HUES48 (cell line): ENCODE data around the gene HS3ST3B1.

Experiments used
- H3K27ac ChIP-seq: one replicate; pipeline ENCODE4 v1.7.0; 2013; ENCODE audit warnings: low read depth, low read length, inconsistent platforms
- H3K27me3 ChIP-seq: 2 replicates; pipeline ENCODE4 v1.6.1; 2013; ENCODE audit warnings: mild to moderate bottlenecking, low read length; ENCODE audit not compliant: control insufficient read depth, insufficient read depth
- H3K36me3 ChIP-seq: 2 replicates; pipeline ENCODE4 v1.6.1; 2013; ENCODE audit warnings: low read length; ENCODE audit not compliant: control insufficient read depth, insufficient read depth
- H3K4me1 ChIP-seq: 2 replicates; pipeline ENCODE4 v1.6.1; 2013; ENCODE audit warnings: mild to moderate bottlenecking, low read length; ENCODE audit not compliant: control insufficient read depth, insufficient read depth
- H3K4me3 ChIP-seq: 2 replicates; pipeline ENCODE4 v1.5.1; 2013; ENCODE audit warnings: mild to moderate bottlenecking, low read depth, low read length
- H3K9ac ChIP-seq: 2 replicates; pipeline ENCODE4 v1.6.1; 2013; ENCODE audit warnings: mild to moderate bottlenecking, low read depth, low read length, moderate library complexity
- H3K9me3 ChIP-seq: 2 replicates; pipeline ENCODE4 v1.6.1; 2013; ENCODE audit warnings: low read length; ENCODE audit not compliant: control insufficient read depth, insufficient read depth

Gene HS3ST3B1

GRCh38 chr17:14304222-14304772, 3.4 kb downstream of the HS3ST3B1 start:
- Histone ChIP-seq H3K27ac (no peak overlapping the region), H3K4me3 (peak overlapping the region; percentile 77), H3K27me3 (peaks cover 61% of the 10 kb centered on the region), H3K9ac (no peak overlapping the region), H3K36me3 (no peaks in the 10 kb centered on the region), H3K4me1 (peaks cover 59% of the 10 kb centered on the region), H3K9me3 (no peaks in the 10 kb centered on the region)

GRCh38 chr17:14304773-14305517, 4.1 kb downstream of the HS3ST3B1 start:
- no peaks in the 10 kb centered on the region for H3K9me3 ChIP-seq
- H3K4me1 ChIP-seq: peaks cover 57% of the 10 kb centered on the region
- no peak overlapping the region for H3K9ac ChIP-seq
- H3K36me3 ChIP-seq: no peaks in the 10 kb centered on the region
- H3K27ac ChIP-seq: no peak overlapping the region
- peak overlapping the region; percentile 77 for H3K4me3 ChIP-seq
- H3K27me3 ChIP-seq: peaks cover 55% of the 10 kb centered on the region

DNA sequence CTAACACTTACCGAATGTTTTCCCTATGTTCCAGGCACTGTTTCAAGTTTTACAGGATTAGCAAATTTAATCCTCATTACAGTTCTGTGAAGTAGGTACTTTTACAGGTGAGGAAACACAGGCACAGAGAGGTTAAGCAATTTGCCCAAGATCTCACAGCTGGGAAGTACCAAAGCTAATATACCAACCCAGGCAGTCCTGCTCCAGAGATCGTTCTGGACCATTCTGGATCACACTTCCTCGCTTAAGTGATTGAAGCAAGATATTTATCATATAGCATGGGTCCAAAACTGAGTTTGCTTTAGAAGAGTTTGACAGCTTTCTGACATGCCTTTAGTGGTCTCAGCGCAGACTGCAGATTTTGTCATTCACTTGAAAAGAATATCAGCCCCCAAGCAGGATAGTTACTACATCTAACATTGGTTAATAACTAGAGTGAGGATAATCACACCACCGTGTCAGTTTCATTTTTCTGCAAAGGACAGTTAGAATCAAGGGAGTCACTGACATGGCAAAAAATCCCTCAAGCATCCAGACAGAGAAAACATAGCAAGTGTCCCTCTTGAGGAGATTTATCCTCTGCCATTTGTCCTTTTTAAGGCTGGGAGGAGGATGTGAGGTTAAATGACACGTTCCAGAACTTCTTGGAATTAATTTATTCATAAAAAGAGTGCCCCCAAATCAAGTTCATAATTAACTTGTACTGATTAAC, 5.1 kb downstream of the HS3ST3B1 start:
- H3K27ac ChIP-seq: no peak overlapping the region
- peaks cover 48% of the 10 kb centered on the region for H3K27me3 ChIP-seq
- no peaks in the 10 kb centered on the region for H3K9me3 ChIP-seq
- peaks cover 65% of the 10 kb centered on the region for H3K4me1 ChIP-seq
- H3K36me3 ChIP-seq: no peaks in the 10 kb centered on the region
- H3K9ac ChIP-seq: no peak overlapping the region
- H3K4me3 ChIP-seq: no peak overlapping the region

DNA sequence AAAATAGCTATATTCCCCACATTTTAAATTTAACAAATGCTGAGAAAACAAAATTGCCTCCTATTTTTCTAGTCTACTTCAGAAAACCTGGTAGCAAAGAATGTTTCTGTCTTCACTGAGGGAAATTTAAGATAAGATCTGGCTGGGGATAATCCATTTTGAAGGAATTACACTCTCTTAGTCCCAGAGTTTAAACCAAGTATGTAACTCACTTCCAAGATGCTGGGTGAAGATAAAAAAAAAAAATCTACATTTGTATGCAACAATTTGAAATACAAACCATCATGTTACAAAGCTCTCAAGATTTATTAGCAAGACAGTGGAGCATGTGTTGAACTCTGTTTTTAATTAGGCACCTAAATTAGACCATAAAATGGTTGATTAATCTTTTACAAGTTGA, 5.7 kb downstream of the HS3ST3B1 start:
- Histone ChIP-seq H3K4me3 (no peak overlapping the region), H3K27me3 (peaks cover 47% of the 10 kb centered on the region), H3K4me1 (peaks cover 70% of the 10 kb centered on the region), H3K36me3 (no peaks in the 10 kb centered on the region), H3K9me3 (no peaks in the 10 kb centered on the region), H3K9ac (no peak overlapping the region), H3K27ac (no peak overlapping the region)

- Histone ChIP-seq H3K9me3 (no peaks in the 10 kb centered on the region), H3K36me3 (no peaks in the 10 kb centered on the region), H3K27me3 (peaks cover 37% of the 10 kb centered on the region), H3K27ac (no peak overlapping the region), H3K4me3 (peak overlapping the region; percentile 25; the same call in 1 of the 2 replicates), H3K4me1 (peaks cover 77% of the 10 kb centered on the region), H3K9ac (no peak overlapping the region)
Measured at GRCh38 chr17:14307560-14308024, 6.7 kb downstream of the HS3ST3B1 start.

DNA sequence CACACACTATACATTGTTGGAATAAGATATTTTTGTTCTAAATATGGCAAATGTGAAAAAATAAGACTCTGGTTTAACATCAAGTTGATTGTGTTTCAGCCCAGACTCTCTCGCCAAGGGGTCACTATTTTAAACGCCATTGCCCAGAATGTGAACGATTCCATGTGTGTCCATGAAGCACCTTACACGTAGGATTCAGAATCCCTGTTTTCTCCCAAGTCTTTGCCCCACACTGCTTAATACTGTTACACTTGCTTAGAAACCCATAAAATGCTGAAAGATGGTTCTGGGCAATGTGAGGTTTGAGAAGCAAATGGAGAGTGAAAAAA, 7.7 kb downstream of the HS3ST3B1 start:
- Histone ChIP-seq H3K9me3 (no peaks in the 10 kb centered on the region), H3K4me1 (peaks cover 71% of the 10 kb centered on the region), H3K27me3 (peaks cover 27% of the 10 kb centered on the region), H3K9ac (peak overlapping the region; percentile 69), H3K36me3 (no peaks in the 10 kb centered on the region), H3K4me3 (peak overlapping the region; percentile 65), H3K27ac (peak overlapping the region; percentile 81)

DNA sequence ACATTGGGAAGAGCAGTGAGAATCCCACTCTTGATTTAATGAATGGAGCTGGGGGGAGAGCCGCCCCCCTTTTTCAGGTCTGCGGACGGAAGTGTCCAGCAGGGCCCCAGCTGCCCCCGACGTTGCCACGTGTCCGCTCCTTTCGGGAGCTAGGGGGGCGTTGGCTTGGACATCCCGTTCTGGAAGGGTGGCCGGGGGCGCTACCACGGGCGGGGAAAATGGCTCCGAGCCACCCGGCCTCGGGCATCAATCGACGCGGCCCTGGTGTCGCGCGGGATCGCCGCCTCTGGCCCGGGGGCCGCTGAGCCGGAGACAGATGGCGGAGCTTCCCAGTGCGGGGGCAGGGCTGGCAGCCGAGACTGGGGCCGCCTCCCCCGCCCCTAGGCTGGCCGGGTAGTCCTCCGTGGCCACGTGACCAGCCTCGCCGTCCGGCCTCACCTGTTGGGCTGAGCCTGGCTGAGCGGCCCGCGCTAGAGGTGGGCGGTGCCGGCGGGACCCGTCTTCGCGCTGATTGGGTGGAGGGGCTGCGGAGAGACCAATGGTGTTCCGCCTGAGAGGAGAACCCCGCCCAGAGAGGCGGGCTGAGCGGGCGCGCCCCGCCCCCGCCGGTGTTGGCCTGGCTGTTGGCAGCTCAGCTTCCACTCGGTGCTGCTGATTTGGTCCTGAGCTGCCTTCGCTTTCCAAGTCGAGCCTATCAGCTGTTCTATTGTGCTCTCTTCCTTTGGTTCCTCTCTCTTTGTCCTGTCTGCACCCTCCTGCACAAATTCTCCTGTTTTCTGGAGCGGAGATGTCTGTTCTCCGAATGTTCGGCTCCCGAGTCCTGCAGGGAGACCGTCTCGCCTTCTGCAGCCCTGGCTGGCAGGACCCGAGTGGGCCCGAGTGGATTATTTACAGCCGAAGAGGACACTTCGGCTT, 8.3 kb downstream of the HS3ST3B1 start:
- H3K9me3 ChIP-seq: no peaks in the 10 kb centered on the region
- no peaks in the 10 kb centered on the region for H3K36me3 ChIP-seq
- H3K27ac ChIP-seq: peak overlapping the region; percentile 81
- peak overlapping the region; percentile 70 for H3K4me3 ChIP-seq
- peak overlapping the region; percentile 69 for H3K9ac ChIP-seq
- peaks cover 21% of the 10 kb centered on the region for H3K27me3 ChIP-seq
- peaks cover 68% of the 10 kb centered on the region for H3K4me1 ChIP-seq

DNA sequence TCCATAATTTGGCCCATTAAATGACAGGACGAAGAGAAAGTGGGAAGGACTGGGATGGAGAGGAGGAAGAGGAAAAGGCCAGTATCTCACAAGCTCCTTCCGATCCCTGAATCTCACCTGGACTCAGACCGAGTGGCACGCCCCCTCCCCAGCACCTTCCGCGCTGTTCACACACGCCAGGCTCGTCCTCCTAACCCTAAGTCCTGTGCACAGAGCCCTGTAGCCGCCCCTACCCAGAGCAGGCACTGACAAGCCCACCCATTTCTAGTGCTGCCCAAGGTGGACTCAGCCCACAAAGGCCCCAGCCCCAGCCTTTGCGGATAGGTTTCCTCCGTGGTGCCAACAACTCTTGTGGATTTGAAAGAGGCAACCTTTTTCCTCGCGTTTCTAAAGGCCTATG, 9.2 kb downstream of the HS3ST3B1 start:
- Histone ChIP-seq H3K9me3 (no peaks in the 10 kb centered on the region), H3K27ac (no peak overlapping the region), H3K36me3 (no peaks in the 10 kb centered on the region), H3K4me1 (peaks cover 59% of the 10 kb centered on the region), H3K9ac (no peak overlapping the region), H3K4me3 (peak overlapping the region; percentile 70), H3K27me3 (peaks cover 12% of the 10 kb centered on the region)

DNA sequence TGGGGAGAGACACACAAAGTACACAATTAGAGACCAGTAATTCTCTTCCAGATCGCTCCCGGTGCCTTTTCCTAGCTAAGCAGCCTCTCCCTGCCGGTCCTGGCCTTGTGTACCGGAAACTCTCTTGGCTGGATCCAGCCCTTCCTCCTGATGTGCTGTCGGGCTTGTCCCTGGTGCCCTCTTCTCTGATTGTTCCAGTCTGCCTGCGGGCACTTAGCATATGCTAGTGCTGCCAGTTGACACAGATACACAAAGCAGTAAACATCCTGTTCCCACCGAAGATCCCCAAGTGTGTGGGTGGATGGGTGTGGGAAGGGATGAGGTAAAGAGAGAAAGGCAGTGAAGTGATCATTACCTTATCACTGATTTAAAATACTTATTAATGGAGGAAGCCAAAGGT, 9.7 kb downstream of the HS3ST3B1 start:
- H3K9ac ChIP-seq: no peak overlapping the region
- no peak overlapping the region for H3K27ac ChIP-seq
- no peaks in the 10 kb centered on the region for H3K36me3 ChIP-seq
- H3K4me3 ChIP-seq: peak overlapping the region; percentile 70
- no peaks in the 10 kb centered on the region for H3K9me3 ChIP-seq
- H3K4me1 ChIP-seq: peaks cover 54% of the 10 kb centered on the region
- peaks cover 7% of the 10 kb centered on the region for H3K27me3 ChIP-seq

- no peak overlapping the region for H3K27ac ChIP-seq
- H3K9ac ChIP-seq: no peak overlapping the region
- peaks cover under 1% of the 10 kb centered on the region; the same call in 1 of the 2 replicates for H3K27me3 ChIP-seq
- peaks cover 53% of the 10 kb centered on the region for H3K4me1 ChIP-seq
- H3K36me3 ChIP-seq: no peaks in the 10 kb centered on the region
- no peaks in the 10 kb centered on the region for H3K9me3 ChIP-seq
- H3K4me3 ChIP-seq: no peak overlapping the region
Measured at GRCh38 chr17:14311186-14311705, 10.4 kb downstream of the HS3ST3B1 start.
